GM19099 (cell line): Measurements from ENCODE around the gene PLA2G12A.

Source experiments
- POLR2A ChIP-seq: IDR thresholded peaks from 3 replicates; pipeline ENCODE4 v1.6.1; 2011; ENCODE audit warnings: low read depth; ENCODE audit not compliant: insufficient read length; ENCODE audit errors: extremely low read depth

Gene PLA2G12A

DNA sequence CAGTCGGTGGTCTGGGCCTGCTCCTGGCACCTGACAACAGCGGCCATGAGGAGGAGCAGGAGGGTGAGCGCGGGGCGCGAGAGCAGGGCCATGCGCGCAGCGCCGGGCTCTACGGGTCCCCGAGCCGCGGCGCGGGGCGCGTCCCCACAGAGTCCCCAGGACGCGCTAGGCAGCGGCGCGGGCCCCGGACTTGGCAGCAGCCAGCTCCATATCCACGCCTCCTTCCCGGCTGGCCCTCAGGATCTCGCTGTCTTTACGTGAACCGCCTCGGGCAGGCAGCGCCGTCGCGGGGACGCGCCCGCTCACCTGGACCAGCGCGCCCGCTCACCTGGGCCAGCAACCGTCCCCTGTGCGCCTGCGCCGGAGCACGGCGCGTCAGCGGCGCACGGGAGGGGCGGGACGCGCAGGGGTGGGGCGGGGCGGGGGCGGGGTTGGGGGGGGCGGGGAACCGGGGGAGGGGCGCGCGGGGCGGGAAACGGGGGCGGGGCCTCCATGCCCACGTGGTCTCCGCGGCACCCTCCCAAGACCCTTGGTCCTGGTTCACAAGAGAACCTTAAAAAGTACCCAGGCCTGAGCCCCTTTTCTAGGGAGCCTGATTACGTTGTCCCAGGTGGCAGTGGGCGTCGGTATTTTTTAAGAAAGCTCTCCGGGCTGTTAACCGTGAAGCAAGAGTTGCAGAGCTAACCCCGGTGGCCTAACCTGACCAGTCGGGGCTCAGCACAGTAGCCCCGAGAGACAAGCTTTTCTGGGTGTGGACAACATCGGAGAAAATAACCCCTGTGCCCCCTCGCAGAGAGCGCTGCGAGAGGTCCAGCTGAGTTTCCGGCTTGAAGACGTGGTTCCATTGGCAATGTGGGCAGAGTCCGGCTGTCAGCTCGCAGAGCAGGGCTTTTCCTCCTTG, at the start of gene PLA2G12A:
TSS of gene PLA2G12A (minus strand) at position 353 of the 901 bp plus-strand sequence. CDS start at position 92, 261 bp downstream.
- TF ChIP-seq POLR2A: peak; percentile 53

DNA sequence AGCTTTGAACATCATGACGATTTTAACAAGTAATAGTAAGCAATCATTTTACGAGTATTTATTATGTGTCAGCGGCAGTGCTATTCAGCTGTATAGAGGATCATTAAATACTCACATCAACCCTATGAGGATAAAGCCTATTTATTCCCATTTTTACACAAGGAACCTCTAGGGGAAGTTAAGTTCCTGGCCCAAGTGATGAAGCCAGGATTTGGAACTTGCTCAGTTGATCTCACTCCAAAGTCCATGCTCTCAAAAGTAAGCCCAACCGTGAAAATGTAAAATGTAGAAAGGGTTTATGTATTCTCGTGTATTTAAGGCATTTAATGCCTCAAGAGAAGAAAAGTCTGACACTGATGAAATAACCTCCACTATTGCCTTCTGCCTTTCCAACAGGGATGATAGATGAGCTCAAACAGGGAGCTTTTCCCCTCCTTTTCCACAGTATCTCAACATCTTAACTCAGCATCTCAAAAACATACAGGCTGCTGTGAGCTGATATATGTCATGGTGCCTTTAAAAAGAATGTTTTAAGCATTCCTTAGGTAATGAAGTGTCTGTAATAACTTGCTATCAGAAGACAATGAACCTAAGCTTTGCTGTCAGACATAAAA, 35.0 kb upstream of the PLA2G12A start:
- no peak for TF ChIP-seq POLR2A

DNA sequence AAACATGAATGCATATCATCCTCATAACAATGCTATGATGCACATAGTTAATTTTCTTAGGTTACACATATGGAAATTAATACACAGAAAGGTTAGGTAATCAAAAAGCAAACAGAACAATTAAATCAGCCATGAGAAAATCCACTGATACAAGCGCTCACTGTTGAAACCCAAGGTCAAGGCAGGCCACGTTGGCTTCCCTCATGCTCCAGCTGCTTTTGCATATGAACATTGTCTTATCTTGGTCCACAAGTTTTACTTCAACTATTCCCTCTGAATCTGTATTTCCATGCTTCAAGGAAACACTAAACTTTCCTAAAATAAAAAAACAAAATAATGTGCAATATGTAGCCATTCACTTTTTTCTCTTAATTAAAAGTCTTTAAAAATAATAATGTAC, 34.5 kb upstream of the PLA2G12A start:
- TF ChIP-seq POLR2A: no peak

DNA sequence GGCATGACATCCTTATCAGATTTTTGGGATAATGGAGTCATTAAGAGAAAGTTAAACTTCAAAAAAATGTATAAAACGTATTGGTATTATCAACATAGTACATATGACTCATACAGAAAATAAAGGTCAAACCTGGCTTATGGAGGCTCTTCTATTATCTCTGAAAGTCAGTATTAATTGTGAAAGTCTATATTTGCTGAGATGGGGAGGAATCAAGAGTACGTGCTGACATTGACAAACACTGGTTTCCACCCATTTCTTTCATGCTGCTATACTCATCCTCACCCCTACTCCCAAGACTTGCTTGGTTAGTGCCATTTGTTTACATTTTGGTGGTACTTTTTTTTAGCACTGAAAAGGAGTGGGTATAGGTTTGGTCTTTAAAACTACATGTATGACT, 30.8 kb upstream of the PLA2G12A start:
- TF ChIP-seq POLR2A: no peak

DNA sequence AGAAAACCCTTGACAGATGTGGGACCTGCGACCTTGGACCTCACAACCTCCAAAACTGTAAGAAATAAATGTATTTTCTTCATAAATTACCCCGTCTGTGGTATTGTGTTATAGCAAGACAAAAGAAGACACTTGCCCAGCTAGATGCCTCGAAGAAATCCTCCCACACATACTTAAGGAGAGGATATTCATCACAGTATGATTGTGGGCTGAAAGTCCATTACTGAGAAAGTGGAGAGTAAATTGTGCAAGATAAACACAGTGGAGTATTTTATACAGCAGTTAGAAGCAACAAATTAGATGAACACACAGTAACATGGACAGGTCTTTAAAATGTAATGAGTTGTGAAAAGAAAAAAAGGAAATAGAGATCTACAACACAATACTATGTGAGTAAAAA, 25.8 kb upstream of the PLA2G12A start:
- TF ChIP-seq POLR2A: no peak

DNA sequence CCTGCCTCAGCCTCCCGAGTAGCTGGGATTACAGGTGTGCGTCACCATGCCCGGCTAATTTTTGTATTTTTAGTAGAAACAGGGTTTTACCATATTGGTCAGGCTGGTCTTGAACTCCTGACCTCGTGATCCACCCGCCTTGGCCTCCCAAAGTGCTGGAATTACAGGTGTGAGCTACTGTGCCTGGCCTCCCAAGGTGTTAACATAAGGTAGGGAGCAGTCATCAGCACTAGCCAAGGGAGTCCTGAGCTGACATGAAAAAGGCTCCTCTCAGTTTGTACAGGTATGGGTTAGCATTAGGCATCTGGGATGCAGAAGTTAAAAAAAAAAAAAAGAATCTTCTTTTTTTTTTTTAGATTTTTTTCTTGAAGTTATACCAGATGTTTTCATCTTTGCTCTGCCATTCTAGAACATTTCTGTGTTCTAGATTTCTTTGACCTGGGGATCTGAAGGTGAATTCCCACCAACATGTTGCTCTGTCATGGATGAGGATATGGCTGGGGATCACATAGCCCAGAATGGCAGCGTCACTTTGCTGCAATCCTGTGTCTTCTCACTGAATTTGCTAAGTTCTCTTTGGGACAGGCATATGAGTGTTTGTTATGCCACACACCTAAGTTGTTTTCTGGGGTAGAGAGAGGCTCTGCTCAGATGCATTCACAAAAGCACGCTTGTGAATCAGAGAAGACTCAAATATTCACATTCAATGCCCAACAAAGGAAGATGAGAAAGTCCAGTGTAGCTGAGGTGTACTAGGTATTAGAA, 24.4 kb upstream of the PLA2G12A start:
- no peak for TF ChIP-seq POLR2A

DNA sequence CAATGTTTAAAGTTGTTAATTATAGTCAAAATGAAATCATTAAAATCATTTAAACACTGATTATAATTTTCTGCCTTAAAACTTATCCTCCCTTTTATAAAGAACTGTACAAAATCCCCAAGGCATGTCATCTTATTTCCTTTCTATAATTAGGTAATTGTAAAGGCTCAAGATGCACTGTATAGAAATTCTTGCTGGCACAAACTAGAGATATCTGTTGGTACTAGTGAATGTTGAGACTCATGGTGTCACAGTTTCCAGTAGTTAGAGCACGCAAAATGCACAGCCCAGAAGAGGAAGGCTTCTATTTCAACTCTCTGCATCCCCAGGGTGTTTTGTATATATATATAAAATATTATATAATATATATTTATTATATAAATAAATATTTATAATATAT, 22.7 kb upstream of the PLA2G12A start:
- no peak for TF ChIP-seq POLR2A

DNA sequence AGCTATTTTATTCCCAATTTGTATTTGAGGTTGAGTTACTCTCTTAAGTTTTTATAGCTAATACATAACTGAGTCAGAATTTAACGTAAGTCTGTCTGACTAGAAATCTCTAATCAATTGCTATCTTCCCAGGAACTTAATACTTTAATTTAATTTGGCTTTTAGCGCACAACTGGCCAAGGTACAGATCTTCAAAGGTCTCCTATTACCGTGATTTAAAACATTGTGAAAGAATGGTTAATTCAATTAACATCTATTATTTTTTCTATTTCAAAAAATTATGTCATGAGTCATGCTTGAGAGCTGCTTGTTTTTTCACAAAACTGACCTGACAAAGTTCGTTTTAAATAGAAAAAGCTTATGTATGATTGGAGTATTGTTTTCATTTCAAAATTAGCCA, 22.0 kb upstream of the PLA2G12A start:
- no peak for TF ChIP-seq POLR2A

DNA sequence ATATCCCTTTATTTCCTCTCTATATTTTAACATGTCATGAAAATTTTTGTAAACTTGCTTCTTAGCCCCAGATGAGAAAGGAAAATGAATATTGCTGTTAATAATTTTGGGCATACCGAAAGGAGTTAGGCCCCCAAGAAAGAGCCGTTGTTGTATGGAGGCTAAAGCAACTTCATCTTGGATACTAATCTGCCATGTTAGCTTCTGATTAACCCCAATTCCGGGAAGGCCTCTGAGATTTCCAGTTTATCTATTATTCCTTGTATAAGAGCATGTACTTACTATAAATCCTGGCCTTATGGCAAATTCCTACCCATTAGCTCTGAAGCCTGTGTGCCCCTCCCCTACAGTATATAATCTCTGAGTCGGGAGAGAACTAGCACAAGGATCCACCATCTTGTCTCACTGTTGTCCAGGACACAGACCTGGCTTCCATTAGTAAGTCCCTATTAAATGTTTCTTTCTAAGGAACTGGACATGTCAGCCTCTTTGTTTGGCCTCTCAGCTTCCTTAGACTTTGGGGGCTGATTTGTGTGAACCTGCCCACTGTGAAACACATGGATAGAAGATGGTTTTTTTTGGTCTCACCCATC, 20.9 kb upstream of the PLA2G12A start:
- no peak for TF ChIP-seq POLR2A

DNA sequence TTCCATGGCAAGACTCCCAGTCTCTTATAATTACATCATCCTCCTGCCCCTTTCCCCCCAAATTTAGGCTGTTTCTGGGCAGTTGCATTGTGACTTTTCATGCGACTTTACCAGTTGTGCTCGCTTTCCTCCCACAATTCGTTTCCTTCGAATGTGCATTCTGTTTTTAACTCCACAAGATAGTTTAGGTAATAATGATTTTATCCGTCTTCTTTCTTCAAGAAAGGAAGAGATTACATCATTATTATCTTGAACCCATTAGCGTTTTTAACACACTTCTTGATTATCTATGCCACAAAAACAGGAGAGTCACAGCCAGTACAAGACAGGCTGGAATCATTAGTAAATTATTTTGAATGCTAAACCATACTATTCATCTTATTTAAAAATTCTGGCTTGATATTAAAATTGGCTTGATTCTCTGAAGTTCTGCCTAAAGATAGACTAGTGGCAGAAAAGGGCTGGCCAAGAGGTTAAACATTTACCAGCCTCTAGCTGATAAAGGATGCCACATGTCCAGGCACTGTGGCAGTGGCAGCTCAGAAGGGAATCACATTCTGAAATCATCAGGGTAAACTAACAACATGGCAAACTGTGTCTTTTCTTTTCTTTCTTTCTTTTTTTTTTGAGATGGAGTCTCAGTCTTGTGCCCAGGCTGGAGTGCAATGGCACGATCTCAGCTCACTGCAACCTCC, 19.7 kb upstream of the PLA2G12A start:
- TF ChIP-seq POLR2A: no peak

DNA sequence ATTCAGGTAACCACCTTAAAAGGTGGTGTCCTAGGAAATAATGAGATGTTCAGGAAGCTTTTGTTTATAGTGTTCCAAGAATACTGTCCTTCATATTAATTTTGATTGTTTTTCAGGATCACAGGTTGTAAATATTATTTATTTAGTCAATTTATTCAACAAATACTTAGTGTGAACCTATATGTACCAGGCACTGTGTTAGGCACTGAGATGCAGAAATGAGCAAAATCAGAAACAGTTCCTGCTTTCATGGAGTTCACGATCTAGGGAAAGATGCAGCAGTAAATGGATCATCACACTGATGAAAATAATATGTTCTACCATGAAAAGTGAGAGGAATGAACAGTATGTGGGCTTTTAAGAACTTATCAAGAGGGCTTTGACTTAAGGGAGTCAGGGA, 18.2 kb upstream of the PLA2G12A start:
- no peak for TF ChIP-seq POLR2A

DNA sequence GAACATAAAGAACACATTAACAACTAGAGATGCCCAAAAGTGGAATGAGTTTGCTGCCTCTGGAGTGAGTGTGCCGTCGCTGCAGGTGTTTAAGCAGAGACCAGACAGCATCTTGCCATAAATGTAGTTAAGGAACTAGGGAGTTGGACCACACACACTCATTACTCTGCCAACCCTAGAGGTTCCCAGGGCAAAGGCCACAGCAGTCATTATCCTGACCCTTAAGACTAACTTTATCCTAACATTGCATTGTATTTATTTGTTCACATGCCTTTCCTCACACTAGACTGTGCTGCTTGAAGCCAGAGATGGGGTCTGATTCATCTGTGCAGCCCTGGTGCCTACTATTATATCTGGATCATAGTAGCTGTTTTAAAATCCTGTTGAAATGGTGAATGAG, 16.9 kb upstream of the PLA2G12A start:
- no peak for TF ChIP-seq POLR2A

DNA sequence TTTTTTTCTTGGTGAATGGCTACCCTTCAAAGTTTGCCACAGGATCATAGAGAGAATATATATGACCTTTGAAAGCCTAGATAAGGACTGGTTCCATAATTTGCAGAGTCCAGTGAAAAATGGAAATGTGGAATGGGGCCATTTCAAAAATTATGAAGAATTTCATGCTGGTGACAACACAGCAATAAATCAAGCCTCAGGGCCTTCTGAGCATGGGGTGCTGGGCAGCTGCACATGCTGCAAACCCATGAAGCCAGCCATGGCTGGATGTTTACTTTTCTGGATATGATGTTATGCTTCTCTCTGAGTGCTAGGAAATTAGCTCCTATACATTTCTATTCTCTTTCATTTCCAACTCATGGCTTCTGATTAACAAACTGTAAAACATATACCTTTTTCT, 16.0 kb upstream of the PLA2G12A start:
- no peak for TF ChIP-seq POLR2A

DNA sequence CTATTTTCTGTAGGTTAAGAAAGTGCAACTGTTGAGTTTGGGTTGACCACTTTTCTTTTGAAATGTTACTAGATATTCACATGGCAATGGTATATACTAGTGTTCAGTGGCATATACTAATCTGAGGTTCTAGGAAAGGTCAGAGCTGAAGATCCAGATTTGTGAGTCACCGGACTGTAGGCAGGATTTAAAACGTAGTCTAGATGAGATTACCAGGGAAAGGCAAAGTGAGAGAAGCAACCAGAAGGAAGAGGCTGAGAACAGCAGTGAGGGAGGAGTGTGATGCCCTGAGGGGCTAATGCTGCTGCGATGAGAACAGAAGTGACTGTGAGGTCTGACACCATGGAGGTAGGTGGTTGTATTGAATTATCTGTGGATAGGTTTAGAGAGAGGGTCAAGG, 9.7 kb upstream of the PLA2G12A start:
- TF ChIP-seq POLR2A: no peak
